HG03575 (cell line): ENCODE data around the gene FUT8.
"Not testable (repeated sequence)": the region's sequence is repeated elsewhere in the genome, so short reads cannot be mapped to it uniquely, and the experiment has no call there.

Source experiments
- ATAC-seq: cut with Tn5 transposase; IDR thresholded peaks from one replicate; pipeline ENCODE4 v1.9.1; 2021; ENCODE audit not compliant: unreplicated experiment, insufficient number of reproducible peaks, low FRiP score; ENCODE audit errors: extremely low read depth

The FUT8 gene

DNA sequence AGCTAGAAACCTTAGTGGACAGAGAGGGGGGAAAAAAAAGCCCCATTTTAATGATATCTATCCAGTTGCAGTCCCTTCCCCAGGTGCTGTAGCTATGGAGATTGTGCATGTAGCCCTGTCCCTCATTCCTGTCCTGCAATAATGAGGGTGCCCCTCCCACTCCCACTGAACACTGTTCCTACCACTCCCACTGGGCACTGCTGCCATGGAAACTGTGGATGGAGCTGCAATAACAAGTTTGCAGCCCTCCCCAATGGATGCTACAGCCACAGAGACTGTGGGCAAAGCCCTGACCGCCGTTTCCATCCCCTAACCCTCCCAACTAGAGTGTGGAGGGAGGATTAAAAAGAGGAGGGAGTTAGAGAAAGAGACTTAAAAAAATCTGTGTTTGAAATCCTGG lies 238.3 kb downstream of the FUT8 start:
- no peak for ATAC-seq

DNA sequence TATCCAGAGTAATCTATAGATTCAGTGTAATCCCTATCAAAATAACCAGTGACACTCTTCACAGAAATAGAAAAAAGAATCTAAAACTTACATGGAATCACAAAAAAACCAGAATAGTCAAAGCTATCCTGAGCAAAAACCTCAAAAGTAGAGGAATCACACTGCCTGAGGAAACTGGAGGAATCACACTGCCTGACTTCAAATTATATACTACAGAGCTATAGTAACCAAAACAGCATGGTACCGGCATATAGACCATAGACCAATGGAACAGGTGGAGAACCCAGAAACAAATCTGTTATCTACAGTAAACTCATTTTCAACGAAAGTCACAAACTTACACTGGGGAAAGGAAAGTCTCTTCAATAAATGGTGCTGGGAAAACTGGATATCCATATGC lies 244.0 kb downstream of the FUT8 start:
- no peak for ATAC-seq

DNA sequence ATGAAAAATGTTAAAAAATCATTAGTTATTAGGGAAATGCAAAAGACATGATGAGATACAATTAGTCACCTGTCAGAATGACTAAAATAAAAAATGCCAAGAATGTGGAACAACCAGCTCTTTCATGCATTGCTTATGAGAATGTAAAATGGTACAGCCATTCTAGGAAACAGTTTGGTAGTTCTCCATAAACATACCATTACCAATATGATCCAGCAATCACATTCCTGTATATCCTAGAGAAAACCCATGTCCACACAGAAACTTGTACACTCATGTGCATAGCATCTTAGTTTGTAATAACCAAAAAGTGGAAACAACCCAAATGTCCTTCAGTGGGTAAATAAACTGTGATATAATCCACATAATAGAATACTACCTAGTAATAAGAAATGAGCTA lies 245.7 kb downstream of the FUT8 start:
- no peak for ATAC-seq

DNA sequence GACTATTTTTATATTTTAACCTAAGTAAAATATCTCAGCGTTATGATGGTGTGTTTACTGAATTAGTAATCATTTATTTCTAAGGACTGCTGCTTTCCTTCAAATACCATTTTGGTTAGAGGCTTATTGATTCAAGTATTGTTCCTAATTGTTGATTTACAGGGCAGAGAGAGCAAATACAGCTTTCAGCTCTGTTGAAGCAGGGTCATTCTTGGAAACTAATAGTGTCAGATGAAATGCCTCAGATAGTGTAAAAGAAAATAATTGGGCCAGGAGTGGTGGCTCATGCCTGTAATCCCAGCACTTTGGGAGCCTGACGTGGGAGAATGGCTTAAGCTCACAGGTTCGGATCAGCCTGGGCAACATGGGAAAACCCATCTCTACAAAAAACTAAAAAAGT lies 249.3 kb downstream of the FUT8 start:
- no peak for ATAC-seq

DNA sequence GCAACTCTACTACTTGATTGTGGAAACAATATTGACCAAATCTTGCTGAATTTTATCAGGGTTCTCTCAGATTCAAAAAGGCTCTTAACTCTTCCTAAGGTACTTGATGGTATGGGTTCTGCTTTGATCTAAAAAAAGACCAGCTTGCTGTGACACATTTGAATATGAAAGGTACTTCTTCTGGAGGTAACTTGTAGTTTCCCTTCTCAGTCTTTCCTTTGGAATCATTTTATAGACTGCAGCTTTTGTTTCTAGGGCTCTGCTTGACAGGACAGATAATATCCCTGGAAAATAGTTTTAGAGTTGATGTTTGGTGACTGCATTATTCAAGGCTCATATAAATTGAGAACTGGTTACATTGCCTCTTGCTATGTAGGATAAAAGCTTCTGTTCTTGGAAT lies 251.9 kb downstream of the FUT8 start:
- no peak for ATAC-seq

DNA sequence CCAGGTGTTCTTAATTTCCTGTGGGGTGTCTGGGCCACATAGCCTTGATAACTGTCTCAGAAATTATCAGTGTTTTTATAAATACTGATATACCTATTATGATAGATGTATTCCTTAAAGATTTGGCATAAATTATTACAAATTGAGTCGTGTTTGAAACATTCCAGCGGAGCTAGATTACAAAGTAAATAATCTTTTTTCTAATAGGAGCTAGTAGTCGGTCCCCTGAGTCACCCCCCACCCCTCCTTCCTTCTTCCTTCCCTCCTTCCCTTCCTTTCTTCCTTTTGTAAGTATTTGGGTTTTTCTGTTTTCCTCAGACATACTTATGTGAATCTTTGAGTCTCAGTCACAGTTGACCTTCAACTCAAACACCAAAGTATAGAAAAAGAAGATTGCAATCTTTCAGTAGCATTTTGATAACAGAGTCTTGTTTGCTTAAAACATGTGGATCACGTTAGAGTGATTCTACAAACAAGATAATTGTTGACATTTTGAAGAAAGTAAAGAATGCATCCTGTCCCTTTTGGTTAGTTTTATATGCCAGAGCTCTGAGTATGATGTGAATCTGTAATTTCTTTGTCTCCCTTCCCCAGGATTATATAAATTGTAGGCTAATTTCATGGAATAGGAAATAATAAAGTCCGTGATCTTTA lies 264.0 kb downstream of the FUT8 start:
- no peak for ATAC-seq

DNA sequence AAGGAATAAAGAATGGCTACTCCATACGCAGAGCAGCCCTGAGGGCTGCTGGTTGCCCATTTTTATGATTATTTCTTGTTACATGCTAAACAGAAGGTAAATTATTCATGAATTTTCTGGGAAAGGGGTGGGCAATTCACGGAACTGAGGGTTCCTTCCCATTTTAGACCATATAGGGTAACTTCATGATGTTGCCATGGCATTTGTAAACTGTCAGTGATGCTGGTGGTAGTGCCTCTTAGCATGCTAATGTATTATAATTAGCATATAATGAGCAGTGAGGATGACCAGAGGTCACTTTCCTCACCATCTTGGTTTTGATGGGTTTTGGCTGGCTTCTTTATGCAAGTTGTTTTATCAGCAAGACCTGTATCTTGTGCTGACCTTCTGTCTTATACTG lies 273.0 kb downstream of the FUT8 start:
- ATAC-seq, result no peak

DNA sequence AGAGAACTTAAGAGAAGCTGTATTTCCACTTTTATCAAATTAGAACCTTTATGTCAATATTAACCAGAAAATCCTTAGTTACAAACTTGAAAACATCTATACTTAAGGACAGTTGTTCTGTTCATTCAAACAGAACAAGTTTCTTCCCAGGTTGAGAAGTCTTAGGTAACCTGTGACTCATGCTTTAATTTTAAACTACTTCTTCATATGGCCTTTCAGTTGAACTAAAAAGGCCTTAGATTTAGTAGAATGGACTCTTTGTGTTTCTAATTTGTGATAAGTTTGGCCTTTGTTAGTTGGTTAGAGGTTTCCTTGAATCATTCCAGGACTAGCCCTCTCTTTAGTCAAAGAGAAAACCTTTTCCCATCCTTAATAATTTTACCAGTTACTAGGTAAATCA lies 274.2 kb downstream of the FUT8 start:
- ATAC-seq, result no peak

DNA sequence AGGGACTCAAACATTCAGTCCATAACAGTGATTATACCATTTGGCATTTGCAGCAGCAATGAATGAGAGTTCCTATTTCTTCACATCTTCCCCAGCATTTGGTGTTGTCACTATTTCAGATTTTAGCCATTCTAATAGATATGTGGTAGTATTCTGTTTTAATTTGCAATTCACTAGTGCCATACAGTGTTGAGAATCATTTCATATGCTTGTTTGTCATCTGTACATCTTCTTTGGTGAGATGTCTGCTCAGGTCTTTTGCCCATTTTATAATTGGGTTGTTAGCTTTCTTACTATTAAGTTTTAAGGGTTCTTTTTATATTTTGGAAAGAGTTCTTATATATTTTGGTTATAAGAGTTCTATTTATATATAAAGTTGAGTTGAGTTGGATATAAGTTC lies 276.5 kb downstream of the FUT8 start:
- ATAC-seq, result no peak

DNA sequence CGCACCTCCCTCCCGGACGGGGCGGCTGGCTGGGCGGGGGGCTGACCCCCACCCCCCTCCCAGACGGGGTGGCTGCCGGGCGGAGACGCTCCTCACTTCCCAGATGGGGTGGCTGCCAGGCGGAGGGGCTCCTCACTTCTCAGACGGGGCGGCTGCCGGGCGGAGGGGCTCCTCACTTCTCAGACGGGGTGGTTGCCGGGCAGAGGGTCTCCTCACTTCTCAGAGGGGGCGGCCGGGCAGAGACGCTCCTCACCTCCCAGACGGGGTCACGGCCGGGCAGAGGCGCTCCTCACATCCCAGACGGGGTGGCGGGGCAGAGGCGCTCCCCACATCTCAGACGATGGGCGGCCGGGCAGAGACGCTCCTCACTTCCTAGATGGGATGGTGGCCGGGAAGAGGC lies 280.0 kb downstream of the FUT8 start:
- not testable (repeated sequence) for ATAC-seq

DNA sequence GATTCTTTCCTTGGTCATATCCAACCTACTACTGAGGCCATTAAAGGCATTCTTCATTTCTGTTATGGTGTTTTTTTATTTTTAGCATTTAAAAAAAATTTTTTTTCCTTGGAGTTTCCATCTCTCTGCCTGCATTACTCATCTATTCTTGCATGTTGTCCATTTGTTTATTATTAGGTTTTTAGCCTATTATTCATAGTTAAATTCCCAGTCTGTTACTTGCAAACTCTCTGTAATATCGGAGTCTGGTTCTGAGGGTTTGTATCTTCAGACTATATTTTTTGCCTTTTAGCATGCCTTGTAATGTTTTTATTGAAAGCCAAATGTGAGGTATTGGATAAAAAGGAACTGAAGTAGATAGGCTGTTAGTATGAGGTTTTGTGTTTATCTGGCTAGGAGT lies 284.3 kb downstream of the FUT8 start:
- no peak for ATAC-seq

DNA sequence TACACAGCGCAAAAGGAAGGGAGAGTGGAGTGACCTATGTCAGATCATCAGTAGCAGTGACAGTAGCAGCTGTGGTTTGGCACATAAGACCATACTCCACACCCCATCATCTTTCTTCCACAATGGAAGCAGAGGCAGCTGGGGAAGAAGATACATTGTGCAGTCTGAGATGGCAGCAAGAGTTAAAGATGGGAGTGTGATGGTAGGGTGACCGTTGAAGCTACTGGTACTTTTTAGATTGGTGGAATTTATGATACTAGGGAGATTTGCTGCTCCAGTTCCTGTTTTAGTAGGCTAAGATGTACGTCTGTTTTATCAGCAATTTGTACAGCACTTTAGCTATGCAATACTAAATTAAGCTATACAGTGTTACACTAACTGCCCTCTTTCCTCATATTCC lies 291.0 kb downstream of the FUT8 start:
- no peak for ATAC-seq

DNA sequence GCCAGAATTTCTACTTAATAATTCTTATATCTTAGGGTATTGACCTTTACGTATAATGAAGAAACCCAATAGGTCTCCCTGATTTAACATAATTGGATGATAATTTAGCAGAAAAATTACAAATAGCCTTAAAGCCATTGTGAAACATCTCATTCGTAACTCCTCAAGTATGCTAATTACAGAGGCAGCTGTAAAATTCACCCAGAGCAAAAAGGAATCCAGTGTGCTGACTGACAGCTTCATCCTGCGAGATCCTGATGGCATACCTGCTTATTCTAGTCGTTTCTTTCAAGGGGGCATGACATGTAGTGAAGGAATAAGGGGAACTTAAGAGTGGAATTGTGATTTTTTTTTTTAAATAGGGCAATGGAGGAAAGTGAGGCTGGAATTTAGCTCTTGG lies 291.5 kb downstream of the FUT8 start:
- no peak for ATAC-seq

DNA sequence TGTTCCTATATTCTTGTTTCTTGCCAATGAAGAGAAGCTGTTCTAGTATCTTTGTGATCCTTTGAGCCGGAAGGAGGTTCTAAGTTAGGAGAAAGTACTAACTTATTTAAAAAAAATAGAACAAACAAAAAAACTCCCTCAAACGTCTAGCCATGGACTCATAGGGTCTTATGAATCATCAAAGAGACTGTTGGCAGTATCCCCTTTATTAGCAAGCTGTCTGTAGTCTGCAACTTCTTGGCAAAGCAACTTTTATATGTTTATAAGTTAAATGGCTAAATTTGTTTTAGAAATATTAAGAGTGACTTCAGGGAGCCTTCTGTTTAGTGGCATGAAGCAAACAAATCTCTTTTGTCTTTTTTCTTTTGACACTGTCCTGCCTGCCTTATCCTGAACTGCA lies 291.9 kb downstream of the FUT8 start:
- ATAC-seq, result no peak

DNA sequence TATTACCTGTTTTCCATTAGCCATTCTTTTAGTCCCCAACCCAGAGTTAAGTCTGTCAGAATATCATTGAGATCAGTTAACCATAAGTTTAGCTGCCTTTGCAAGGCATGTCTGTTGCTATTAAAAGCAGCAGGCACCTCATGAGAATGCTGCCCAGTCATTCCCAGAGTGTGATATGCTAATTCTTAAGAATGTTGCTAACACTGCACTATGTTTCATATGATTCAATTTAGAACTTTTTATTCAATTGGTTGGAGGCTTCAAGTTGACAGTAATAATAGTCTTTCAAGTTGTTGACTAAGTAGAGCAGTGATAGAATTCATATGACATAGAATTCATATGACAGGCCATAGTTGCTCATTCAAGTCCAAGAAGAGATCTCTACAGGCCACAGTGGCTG lies 292.3 kb downstream of the FUT8 start:
- no peak for ATAC-seq

DNA sequence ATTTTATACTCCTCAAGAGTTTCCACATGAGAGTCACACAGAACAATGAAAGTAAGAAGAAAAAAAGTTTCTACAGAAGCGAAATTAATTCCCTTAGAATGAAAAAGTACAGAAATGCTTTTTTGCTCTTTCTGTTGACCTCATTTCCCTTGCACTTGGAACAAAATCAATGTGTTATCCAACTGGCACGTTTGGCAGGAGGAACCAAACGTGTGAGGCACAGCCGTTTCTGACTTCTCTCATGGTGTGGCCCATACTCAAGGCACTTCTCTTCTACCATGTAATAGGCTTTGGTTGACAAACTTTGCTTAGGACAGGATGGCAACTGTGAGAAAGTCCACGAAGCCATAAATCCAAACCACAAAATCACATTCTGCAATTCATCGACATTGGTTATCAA lies 297.0 kb downstream of the FUT8 start:
- no peak for ATAC-seq

DNA sequence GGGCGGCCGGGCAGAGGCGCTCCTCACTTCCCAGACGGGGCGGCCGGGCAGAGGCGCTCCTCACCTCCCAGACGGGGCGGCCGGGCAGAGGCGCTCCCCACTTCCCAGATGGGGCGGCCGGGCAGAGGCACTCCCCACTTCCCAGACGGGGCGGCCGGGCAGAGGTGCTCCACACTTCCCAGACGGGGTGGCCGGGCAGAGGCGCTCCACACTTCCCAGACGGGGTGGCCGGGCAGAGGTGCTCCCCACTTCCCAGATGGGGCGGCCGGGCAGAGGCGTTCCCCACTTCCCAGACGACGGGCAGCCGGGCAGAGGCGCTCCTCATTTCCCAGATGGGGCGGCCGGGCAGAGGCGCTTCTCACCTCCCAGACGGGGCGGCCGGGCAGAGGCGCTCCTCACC lies 304.3 kb downstream of the FUT8 start:
- ATAC-seq, result not testable (repeated sequence)

DNA sequence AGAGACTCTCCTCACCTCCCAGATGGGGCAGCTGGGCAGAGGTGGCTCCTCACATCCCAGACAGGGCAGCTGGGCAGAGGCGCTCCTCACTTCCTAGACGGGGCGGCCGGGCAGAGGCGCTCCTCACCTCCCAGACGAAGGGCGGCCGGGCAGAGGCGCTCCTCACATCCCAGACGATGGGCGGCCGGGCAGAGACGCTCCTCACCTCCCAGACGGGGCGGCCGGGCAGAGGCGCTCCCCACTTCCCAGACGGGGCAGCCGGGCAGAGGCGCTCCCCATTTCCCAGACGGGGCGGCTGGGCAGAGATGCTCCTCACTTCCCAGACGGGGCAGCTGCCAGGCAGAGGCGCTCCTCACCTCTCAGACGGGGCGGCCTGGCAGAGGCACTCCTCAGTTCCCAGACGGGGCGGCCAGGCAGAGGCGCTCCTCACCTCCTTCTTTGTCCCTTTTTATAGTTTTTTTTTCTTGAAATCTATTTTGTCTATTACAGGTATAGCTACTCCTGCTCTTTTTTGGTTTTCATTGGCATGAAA lies 304.9 kb downstream of the FUT8 start:
- not testable (repeated sequence) for ATAC-seq

DNA sequence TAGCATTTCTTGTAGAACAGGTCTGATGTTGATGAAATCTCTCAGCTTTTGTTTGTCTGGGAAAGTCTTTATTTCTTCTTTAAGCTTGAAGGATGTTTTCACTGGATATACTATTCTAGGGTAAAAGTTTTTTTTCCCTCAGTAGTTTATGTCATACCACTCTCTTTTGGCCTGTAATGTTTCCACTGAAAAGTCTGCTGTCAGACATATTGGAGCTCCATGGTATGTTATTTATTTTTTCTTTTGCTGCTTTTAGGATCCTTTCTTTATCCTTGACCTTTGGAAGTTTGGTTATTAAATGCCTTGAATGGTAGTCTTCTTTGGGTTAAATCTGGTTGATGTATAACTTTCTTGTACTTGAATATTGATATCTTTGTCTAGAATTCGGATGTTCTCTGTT lies 306.1 kb downstream of the FUT8 start:
- no peak for ATAC-seq

DNA sequence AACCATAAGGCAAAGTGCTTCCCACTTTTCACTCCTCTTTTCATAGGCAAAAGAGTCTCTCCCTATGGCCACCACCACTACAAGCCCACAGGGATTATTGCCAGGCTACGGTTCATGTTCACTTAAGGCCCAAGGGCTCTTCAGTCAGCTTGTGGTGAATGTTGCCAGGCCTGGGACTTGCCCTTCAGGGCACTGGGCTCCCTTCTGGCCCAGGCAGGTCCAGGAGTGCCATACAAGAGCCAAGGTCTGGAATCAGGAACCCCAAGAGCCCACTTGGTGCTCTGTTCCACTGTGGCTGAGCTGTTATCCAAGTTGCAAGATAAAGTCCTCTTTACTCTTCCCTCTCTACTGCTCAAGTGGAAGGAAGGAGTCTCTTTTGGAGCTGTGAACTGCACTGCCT lies 307.6 kb downstream of the FUT8 start:
- no peak for ATAC-seq

DNA sequence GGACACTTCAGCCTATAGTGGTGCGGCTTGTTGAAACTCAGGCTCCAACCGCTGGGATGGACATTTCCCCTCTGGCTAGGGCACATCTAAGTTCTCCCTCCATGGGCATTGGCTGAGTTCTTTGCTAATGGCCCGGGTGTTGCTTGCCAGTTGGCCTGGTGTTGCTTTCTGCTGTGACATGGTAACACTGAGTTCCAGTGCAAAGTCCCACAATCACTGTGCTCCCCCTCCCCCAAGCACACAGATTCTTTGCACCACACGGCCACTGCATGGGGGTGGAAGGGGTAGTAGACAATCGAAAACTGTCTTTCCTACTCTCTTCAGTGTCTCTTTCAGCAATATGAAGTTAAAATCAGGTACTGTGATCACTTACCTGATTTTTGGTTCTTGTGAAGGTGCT lies 308.2 kb downstream of the FUT8 start:
- no peak for ATAC-seq
